ENCODE measurements around the gene INPP4A.
A peak's percentile ranks its signal among the peaks of the same experiment; 100 is the strongest.

Gene INPP4A

DNA sequence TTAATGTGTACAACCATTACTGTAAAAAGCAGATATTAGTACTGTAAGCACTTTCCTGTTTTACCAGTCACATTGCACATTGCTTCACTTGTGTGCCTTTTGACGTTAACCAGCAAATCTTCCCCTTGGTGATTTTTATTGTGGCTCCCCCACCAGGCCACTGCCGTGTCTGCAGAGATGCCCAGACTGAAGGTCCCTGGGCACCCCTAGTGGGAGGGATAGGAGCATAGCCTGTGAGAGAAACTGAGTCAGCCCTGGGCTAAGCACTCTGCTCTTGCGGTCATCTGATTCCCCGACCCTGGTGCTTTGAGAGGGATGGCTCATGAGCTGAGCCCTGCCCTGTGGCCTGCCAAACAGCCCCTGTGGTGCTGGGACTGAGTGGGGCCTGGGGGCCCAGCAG is 73.4 kb downstream of the INPP4A start:
- peak; percentile 51 for DNase-seq

DNA sequence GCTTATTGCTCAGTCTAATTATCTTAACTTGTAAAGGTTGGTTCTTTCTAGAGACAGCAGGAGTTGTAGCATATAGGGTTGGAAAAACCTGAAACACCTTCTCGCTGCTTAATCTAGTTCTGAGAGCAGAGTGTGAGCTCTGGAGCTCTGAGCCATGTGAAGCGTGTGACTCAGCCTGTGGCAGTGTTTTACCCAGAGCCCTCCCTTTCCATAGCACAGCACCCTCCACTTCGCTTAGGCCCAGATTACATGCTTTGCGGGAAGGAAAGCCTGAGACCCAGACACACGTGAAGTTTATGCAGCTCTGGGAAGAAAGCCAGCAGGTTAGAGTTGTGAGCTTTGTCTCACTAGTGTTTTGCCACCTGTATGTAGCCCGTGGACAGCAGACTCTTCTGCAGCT is 74.5 kb downstream of the INPP4A start:
- no peak for DNase-seq

GRCh38 chr2:98519851-98520250 is 75.2 kb downstream of the INPP4A start:
- DNase-seq, result no peak

DNA sequence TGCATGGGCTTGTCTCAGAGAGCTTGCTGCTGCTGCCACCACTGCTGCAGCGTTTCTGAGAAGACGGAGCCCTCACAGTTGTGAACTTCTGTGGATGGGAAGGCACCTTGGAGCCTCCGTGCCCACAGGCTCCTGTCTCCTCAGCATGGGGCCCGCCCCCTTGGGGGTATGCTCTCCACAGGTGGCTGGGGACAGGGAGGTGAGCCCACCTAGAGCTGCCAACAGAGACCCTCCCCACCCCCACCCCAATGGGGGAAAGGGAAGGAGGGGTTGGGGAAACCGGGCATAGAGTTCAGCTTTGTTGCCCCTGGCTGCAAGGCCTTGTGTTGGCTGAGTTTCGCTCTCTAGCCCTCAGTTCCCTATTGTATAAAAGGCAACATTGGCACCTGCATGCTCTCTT is 76.1 kb downstream of the INPP4A start:
- no peak for DNase-seq

GRCh38 chr2:98521266-98521665 is 76.6 kb downstream of the INPP4A start:
- DNase-seq, result no peak

DNA sequence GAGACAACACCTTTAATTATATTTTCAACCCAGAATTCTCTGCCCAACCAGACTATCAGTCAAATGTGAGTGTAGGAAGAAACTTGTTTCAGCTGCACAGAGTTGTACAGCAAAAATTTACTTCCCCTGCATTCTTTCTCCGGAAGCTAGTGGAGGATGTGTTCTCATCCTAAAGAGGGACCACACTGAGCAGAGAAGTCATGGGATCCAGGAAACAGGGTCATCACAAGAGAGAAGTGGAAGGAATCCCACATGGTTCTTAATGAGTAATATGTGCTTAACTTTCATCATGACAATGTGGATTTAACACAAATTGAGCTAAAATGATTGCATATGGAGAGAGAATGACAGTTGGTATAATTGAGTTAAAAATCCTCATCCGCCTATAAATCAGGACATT is 78.2 kb downstream of the INPP4A start:
- DNase-seq, result no peak

DNA sequence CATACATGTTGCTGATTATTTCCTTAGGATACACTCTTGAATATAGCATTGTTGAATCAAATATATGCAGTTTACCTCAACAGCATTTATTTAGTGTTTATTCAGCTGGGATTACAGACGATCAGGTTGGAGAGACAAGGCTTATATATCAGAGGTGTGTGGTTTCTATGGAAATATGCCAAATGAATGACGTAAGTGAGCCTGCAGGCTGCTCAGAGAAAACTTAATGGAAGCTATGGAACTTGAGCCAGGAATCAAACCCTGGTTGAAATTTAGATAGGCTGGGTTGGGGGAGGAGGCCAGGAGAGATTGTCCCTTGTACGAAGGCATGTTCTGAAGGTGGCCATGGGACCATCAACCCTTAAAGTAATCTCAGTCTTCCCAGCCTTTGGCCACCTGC is 79.5 kb downstream of the INPP4A start:
- no peak for DNase-seq

DNA sequence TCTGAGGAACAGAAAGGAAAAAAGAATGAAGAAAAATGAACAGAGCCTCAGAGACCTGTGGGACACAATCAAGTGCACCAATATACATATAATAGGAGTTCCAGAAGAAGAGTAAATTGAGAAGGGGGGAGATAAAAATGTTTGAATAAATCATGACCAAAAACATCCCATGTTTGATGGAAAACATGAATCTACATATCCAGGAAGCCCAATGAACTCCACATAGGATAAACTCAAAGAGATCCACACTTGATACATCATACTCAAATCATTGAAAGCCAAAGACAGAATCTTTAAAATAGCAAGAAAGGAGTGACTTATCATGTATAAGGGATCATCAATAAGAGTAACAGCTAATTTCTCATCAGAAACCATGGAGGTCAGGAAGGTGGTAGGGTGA is 83.7 kb downstream of the INPP4A start:
- DNase-seq, result no peak

DNA sequence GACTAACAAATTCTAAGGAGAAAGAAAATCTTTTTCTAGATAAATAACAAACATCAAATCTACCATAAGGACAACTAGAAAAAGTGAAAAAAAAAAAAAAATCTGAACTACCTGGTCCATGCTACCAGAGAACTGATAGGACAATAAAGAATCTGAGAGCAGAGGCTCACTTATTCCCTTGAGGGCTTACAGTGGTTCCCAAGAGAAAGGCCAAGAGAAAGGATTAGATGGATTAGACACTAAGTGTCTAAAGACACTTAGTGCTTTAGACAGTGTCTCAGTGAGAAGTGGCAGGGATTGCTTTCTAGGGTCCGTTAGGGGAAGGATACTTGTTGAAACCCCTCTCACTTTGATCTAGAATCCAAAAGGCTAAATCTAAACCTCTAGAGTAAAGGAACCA is 85.5 kb downstream of the INPP4A start:
- DNase-seq, result no peak

DNA sequence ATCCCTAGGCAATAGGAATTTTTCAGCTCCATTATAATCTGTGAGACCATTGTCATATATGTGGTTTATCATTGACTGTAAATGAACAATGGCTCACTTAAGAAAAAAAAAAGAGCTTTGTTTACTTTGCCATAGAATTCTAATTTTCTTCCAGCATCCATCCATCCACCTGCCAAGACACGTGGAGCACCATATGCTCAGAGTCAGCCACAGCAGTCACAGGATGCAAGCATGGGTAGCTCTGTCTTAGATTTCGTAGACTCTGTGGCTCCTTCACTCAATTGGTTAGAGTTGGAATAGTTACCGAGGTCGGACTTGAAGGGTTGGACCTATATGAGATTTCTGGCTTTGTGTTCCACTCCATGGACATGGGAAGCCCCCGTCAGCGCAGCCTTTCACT is 88.1 kb downstream of the INPP4A start:
- DNase-seq, result no peak

GRCh38 chr2:98533547-98533946 is 88.9 kb downstream of the INPP4A start:
- DNase-seq, result no peak

DNA sequence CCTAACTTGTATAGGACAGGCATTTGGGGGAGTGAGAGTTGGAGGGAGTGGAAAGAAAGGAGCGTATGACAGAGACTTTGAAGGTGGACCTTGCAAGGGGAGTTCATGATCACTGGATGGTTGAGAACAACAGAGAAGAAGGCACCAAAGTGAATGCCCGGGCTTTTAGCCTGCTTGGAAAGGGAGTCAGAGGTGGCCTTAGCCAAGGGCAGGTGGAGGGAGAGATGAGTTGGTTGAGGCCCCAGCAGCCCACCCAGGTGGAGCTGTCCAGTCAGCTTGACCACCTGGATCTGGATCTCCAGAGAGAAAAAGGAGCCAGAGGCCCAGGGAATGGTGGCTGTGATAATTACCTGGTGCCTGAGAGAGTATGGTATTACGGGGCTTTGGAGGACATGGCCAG is 90.1 kb downstream of the INPP4A start:
- no peak for DNase-seq

DNA sequence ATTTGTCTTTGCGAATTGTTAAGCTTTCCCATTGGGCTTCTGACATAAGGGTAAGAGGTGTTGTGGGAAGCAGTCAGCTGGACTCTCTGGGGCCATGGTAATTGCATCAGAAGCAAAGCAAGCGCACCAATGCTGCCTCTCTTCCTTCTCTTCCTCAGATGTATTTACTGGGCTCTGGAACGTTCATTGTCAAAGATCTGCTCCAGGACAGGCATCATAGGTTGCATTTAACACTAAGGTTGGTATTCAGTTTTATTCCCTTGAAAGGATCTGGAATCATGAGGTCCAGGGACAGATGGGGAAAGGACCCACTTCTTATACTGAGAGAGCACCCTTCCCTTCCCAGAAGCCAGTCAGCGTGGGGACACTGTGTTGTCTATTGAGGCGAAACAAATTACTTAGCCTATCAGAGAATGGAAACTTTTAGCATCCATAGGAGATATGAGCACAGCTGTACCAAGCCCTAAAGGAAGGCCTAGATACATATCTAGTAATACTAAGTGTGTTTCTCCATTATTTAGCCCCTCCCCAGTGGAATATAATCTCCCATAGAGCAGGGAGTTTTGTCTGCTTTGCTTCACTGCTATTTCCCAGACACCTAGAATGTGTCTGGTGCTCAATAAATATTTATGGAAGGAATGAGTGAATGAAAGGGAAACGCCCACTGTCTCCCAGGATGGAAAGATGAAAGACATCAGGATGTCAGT is 91.5 kb downstream of the INPP4A start:
- DNase-seq, result no peak

DNA sequence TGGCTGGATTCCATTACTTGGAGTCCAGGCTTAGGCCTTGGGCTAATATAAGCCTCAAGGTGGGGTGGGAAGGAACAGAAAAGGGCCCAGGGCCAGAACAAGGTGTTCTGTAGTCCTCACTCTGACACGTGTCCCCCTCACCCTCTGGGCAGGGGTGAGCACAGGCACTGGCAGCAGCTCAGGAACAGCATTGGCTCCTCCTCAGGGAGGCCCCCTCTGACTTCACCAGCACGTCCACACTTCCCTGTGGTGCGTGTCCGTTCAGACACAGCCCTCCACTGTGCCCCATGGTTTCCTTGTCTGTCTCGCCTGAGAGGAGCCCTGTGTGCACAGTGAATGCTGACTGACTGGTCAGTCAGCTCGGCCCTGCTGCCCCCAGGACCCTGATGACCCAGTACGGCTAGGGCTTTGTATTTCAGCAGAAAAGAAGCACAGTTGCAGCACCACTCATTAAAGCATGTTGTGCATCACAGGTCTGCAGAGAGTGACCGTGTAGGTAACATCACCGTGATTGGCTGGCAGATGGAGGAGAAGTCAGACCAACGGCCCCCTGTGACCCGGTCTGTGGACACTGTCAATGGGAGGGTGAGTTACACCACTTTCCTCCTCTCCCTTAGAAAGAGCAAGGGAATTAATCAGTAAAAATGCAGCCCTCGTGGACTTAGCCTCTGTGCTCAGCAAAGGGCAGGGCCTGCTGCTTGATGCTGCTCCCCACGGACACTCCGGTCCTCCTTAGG is 92.9 kb downstream of the INPP4A start:
- DNase-seq, result no peak

- no peak for DNase-seq
Measured at GRCh38 chr2:98538280-98539041, 93.8 kb downstream of the INPP4A start.

- DNase-seq, result no peak
Measured at GRCh38 chr2:98539056-98539735, 94.5 kb downstream of the INPP4A start.

GRCh38 chr2:98540536-98540935 is 95.9 kb downstream of the INPP4A start:
- no peak for DNase-seq

GRCh38 chr2:98541489-98541888 is 96.8 kb downstream of the INPP4A start:
- no peak for DNase-seq

GRCh38 chr2:98541906-98542305 is 97.2 kb downstream of the INPP4A start:
- no peak for DNase-seq

DNA sequence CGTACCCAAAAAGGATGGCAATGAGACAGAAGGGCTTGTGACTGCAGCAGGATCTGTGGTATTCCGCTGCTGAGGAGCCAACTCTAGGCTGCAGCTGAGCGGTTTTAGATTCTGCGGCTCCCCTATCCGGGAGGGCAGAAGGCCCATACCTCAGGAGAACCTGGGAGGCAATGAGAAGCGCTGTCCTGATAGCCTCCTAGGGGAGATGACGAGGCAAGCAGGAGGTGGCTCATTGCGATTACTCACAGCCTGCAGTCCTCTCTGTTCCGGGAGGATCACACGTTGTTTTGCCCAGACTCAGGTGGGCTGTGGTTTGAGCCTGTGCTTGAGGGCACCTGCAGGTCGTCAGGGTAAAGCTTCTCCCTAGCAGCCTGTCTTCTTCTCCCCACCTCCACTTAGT is 98.6 kb downstream of the INPP4A start:
- DNase-seq, result no peak

GRCh38 chr2:98543842-98544241 is 99.2 kb downstream of the INPP4A start:
- no peak for DNase-seq

GRCh38 chr2:98545591-98545990 is 100.9 kb downstream of the INPP4A start:
- DNase-seq, result no peak

GRCh38 chr2:98546186-98546585 is 101.5 kb downstream of the INPP4A start:
- no peak for DNase-seq

Data from activated gamma-delta T cell treated with Interleukin-2 at 50 U/mL for 16 hours (primary cell).